Stimulated activated CD4-positive, alpha-beta T cell treated with anti-CD3 and anti-CD28 coated beads, Interleukin-4, amount 100 ng/mL, for 1 hour (primary cell): Measurements from ENCODE around the gene SIRT2.
"Not testable (repeated sequence)": the region's sequence is repeated elsewhere in the genome, so short reads cannot be mapped to it uniquely, and the experiment has no call there.

Experiments
- DNase-seq: peaks from one replicate; pipeline ENCODE4 v3.0.0-alpha.2; 2020

SIRT2 gene

GRCh38 chr19:38899447-38900201, at the start of gene SIRT2, which contains the start of gene NFKBIB:
SIRT2 (minus strand) TSS chr19:38899618; CDS start chr19:38899521, 97 bp downstream.
NFKBIB (plus strand) TSS chr19:38899969; CDS start chr19:38900033, 64 bp downstream.
- peak; percentile 97 for DNase-seq

GRCh38 chr19:38946229-38947010, 47.0 kb upstream of the SIRT2 start:
- no peak for DNase-seq

GRCh38 chr19:38945562-38946228, 46.3 kb upstream of the SIRT2 start:
- no peak for DNase-seq

DNA sequence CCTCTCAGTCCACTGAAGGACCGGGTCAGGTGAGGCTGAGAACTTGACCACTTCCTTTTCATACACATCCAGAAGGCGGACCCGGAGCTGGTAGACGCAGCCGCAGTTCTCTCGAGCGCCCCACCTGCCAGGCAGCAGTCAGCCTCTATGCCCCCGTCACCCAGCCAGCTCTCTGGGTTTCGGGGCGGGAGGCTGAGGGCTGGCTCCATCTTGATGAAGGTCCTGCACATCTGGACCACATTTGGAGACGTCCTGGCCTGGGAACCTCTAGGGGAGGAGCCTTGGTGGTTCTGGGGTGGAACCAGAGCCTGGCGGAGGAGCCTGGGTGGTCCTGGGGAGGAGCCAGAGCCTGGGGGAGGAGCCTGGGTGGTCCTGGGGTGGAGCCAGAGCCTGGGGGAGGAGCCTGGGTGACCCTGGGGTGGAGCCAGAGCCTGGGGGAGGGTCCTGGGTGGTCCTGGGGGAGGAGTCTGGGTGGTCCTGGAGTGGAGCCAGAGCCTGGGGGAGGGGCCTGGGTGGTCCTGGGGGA, 45.6 kb upstream of the SIRT2 start:
- no peak for DNase-seq

GRCh38 chr19:38942471-38943181, 43.2 kb upstream of the SIRT2 start:
- no peak for DNase-seq

GRCh38 chr19:38941979-38942378, 42.6 kb upstream of the SIRT2 start:
- DNase-seq = no peak

- not testable (repeated sequence) for DNase-seq
Measured at GRCh38 chr19:38941466-38941865, 42.0 kb upstream of the SIRT2 start.

GRCh38 chr19:38939957-38940356, 40.5 kb upstream of the SIRT2 start:
- no peak for DNase-seq

DNA sequence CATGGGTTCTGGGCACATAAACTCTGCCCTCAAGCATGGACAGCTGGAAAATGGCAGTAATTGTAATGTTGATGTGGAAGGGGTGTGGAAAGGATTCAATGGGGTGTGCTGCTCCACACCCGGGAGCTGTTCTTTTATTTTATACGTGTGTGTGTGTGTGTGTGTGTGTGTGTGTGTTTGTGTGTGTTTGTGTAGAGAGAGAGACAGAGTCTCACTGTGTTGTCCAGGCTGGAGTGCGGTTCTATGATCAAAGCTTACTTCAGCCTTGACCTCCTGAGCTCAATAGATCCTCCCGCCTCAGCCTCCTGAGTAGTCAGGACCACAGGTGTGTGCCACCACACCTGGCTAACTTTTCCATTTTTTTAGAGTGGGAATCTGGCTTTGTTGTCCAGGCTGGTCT, 34.1 kb upstream of the SIRT2 start:
- DNase-seq = no peak

DNA sequence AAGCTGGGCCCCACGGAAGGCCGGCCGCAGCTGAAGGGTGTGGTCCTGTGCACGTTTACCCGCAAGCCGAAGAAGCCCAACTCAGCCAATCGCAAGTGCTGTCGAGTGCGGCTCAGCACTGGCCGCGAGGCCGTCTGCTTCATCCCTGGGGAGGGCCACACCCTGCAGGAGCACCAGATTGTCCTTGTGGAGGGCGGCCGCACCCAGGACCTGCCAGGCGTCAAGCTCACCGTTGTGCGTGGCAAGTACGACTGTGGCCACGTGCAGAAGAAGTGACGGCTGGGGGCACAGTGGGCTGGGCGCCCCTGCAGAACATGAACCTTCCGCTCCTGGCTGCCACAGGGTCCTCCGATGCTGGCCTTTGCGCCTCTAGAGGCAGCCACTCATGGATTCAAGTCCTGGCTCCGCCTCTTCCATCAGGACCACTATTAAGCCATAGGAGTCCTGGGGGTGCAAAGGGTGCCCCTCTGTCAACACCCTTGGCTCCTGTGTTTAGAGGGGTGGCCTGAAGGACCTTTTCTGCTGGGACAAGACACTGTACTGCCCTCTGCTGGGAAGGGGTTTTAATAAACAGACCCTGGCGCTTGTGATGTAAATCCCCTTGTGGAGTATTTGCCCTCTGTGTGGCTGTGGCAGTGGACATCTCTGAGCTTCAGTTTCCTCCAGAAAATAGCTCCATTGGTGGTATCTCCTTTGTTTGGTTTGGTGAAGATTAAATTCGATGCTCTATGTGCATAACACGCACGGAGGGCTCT, 33.2 kb upstream of the SIRT2 start:
- peak; percentile 21 for DNase-seq

GRCh38 chr19:38931521-38931793, 32.0 kb upstream of the SIRT2 start:
- DNase-seq = no peak

DNA sequence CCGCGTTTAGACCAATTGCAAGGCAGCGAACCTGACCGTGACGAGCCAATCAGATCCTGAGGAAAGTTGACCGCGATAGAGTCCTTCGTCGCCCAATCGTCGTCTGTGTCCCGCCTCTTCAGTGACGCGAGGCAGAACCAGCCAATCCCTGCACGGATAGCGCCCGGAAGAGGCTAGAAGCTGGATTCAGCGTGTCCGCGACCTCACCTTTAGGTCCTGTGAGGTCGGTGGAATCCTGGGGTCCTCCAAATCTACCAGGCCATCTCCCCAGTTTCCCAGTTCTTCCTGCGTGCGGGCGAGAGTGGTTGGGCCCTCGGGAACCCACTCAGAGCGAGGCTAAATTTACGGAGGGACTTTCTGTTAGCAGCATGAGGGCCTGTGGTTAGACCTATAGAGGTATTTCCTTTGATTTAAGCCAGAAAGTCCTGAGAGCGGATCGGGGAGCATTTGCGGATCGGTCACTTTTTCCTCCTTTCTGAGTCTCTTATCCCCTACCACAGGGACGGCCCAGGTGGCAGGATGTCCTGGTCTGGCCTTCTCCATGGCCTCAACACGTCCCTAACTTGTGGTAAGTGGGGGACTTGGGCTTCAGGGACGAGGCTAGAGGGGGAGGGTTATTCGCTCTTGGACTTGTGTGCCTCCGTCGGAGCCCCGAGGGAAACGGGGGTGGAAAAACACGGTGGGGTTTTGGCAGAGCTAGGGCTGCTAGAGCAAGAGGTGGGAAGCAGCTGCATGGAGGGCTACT, 31.5 kb upstream of the SIRT2 start, which contains the start of gene MRPS12:
TSS of gene MRPS12 (plus strand) at position 169 of the 745 bp plus-strand sequence. CDS start at position 520, 351 bp downstream.
- DNase-seq = peak; percentile 98

GRCh38 chr19:38929929-38930775, 30.7 kb upstream of the SIRT2 start, which contains the start of gene SARS2:
SARS2 (minus strand) TSS chr19:38930763; CDS start chr19:38930736, 27 bp downstream.
- peak; percentile 89 for DNase-seq

DNA sequence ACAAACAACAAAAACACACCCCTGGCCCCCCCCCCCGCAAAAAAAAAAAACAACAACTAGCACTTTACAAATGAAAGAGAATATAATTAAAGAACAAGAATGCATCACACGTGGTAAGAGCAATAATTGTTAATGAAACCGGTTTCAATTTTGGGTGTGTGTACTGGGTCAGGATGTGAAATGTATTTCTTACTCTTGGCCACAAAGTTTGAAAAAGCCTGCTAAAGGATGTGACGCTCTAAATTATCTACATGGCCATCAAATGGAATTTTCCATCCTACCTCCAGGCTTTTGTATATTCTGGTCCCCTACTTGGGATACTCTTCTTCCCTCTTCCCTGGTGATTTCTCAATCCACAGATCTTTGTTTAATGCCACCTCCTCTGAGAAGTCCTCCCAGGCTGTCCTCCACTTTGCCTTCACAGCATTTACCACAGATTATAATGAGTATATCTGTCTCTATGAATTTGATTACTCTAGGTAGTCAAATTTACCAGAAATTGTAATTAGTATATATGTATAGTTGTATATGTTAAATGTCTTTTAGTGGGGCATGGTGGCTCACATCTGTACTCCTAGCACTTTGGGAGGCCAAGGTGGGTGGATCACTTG, 29.1 kb upstream of the SIRT2 start:
- no peak for DNase-seq

GRCh38 chr19:38924388-38924787, 25.0 kb upstream of the SIRT2 start:
- DNase-seq = no peak

- DNase-seq = no peak
Measured at GRCh38 chr19:38922482-38922881, 23.1 kb upstream of the SIRT2 start.

DNA sequence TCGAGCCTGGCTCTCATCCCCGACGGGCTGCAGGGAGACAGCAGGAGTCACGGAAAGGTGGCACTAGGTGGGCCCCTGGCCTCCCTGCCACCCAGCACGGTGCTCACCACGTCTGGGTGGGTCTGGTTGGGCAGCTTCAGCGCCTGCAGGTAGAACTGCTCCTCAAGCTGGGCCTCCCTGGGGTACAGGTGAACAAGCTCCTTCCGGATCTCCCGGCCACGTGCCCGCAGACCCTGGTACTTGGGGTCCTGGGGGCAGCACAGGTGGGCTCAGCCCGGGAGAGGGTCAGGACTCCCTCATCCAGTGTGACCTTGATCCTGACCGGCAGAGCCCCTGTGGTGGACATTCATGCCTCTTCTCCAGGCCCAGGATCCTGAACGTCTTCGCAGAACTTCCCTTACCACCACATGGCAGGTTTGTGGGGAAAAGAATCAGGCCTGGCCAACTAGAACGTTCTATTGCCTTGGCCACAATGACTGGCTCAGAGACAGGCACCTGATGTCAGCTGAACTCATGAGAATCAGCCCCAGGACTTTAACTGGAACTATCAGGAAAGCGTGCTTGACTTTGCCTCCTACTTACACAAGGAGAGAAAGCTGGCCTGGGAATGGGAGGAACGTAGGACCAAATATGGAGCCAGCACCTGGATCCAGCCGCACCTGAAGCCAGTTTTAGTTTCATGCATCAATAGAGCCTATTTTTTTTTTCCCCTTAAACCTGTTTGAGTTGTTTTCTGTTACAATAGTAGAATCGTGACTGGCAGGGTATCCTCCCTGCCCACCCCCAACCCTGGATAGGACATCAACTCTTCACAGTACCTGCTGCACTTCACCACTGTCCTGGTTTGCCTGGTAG, 22.2 kb upstream of the SIRT2 start:
- DNase-seq = no peak

DNA sequence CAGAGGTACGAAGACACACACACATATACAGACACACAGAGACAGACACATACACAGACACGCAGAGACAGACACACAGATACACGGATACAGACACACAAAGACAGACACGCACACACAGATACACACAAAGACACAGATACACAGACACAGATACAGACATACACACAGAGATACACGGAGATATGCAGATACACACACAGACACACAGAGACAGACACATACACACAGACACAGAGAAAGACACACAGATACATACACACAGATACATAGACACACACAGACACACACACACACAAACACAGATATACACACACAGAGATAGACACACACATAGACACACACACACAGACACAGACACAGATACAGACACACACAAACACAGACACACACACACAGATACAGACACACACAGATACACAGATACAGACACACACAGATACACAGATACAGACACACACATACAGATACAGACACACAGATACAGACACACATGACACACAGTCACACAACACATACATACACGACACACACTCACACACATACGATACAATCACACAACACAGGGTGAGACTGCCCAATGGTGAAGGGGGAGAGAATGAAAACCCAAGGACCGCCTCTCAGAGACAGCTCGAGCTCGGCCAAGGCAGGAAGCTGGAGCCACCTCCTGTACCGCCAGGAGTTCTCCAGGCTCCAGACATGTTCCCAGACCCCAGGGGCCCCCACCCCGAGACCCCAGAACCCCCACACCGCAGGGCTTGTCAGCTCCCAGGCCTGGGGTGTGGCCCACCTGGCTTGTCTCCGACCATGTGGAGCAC, 21.4 kb upstream of the SIRT2 start:
- no peak for DNase-seq
